Measurements from ENCODE around the gene TCF7L1.
"Not testable (repeated sequence)": the region's sequence is repeated elsewhere in the genome, so short reads cannot be mapped to it uniquely, and the experiment has no call there.

The TCF7L1 gene

GRCh38 chr2:85133751-85134254, 611 bp downstream of the TCF7L1 start:
- no peak for DNase-seq

- DNase-seq = no peak
Observed at GRCh38 chr2:85134255-85134895, 1.2 kb downstream of the TCF7L1 start.

- no peak for DNase-seq
Observed at GRCh38 chr2:85134896-85135659, 1.9 kb downstream of the TCF7L1 start.

GRCh38 chr2:85135660-85135914, 2.4 kb downstream of the TCF7L1 start:
- DNase-seq = no peak

GRCh38 chr2:85137156-85137555, 4.0 kb downstream of the TCF7L1 start:
- DNase-seq = no peak

- no peak for DNase-seq
Observed at GRCh38 chr2:85143463-85144082, 10.4 kb downstream of the TCF7L1 start.

- DNase-seq = no peak
Observed at GRCh38 chr2:85145116-85145820, 12.1 kb downstream of the TCF7L1 start.

- DNase-seq = no peak
Observed at GRCh38 chr2:85148190-85148589, 15.0 kb downstream of the TCF7L1 start.

GRCh38 chr2:85151026-85151425, 17.8 kb downstream of the TCF7L1 start:
- DNase-seq = no peak

- no peak for DNase-seq
Observed at GRCh38 chr2:85152895-85153294, 19.7 kb downstream of the TCF7L1 start.

GRCh38 chr2:85154048-85154753, 21.0 kb downstream of the TCF7L1 start:
- peak; percentile 64 for DNase-seq

GRCh38 chr2:85155082-85155481, 21.9 kb downstream of the TCF7L1 start:
- not testable (repeated sequence) for DNase-seq

- peak; percentile 81 for DNase-seq
Observed at GRCh38 chr2:85156153-85156552, 23.0 kb downstream of the TCF7L1 start.

GRCh38 chr2:85156619-85157018, 23.4 kb downstream of the TCF7L1 start:
- no peak for DNase-seq

GRCh38 chr2:85157345-85157744, 24.2 kb downstream of the TCF7L1 start:
- DNase-seq = no peak

- no peak for DNase-seq
Observed at GRCh38 chr2:85158559-85159273, 25.5 kb downstream of the TCF7L1 start.

- no peak for DNase-seq
Observed at GRCh38 chr2:85159589-85159988, 26.4 kb downstream of the TCF7L1 start.

GRCh38 chr2:85160966-85161960, 28.1 kb downstream of the TCF7L1 start:
- DNase-seq = peak; percentile 26

GRCh38 chr2:85162746-85163301, 29.6 kb downstream of the TCF7L1 start:
- no peak for DNase-seq

GRCh38 chr2:85163675-85164074, 30.5 kb downstream of the TCF7L1 start:
- no peak for DNase-seq

GRCh38 chr2:85164145-85164569, 31.0 kb downstream of the TCF7L1 start:
- DNase-seq = no peak
